ENCODE data around the gene SLC7A8. TPM values are rescaled to one million over a fixed set of nuclear protein-coding genes. Genes with fewer than 3 reads are reported as not detected.
"Not testable (repeated sequence)": the region's sequence is repeated elsewhere in the genome, so short reads cannot be mapped to it uniquely, and the experiment has no call there.

SLC7A8 gene
- total RNA-seq, 6 donors from 2014 or later, result 30.4 to 58.2 (median 42.0) TPM

DNA sequence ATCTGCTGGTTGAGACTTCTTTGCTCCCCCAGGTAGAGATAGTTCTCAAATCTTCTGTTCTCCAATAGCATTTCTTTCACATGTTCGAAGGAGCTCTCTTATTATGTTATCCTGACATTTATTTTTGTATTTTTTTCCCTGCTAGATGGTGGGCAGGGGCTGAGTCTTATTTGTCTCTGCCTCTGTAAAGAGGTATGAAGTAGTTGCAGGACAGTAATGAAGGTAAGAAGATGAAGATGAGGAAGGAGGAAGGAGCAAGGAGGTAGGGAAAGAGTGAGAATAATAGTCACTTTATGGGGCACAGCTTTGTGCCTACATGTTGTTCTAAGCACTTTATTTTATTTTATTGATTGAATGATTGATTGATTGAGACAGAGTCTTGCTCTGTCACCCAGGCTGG lies 73.7 kb downstream of the SLC7A8 start:
- DNase-seq (no peak), ATAC-seq (ENCODE audit: low FRiP score in 2 of 2) (no peak)
- Histone ChIP-seq H3K36me3 (no peaks in the 10 kb centered on the region), H3K4me1 (peaks cover 3 to 28% (median 21%) of the 10 kb centered on the region in 4 donors), H3K27ac (no peak overlapping the region), H3K4me3 (no peak overlapping the region), H3K9me3 (no peaks in the 10 kb centered on the region), H3K27me3 (no peaks in the 10 kb centered on the region)
- TF ChIP-seq POLR2AphosphoS5 (IDR thresholded peaks at IDR 0.05), result no peak
- no peak for TF ChIP-seq EP300 (IDR thresholded peaks at IDR 0.05)
- TF ChIP-seq, protein P1, sequence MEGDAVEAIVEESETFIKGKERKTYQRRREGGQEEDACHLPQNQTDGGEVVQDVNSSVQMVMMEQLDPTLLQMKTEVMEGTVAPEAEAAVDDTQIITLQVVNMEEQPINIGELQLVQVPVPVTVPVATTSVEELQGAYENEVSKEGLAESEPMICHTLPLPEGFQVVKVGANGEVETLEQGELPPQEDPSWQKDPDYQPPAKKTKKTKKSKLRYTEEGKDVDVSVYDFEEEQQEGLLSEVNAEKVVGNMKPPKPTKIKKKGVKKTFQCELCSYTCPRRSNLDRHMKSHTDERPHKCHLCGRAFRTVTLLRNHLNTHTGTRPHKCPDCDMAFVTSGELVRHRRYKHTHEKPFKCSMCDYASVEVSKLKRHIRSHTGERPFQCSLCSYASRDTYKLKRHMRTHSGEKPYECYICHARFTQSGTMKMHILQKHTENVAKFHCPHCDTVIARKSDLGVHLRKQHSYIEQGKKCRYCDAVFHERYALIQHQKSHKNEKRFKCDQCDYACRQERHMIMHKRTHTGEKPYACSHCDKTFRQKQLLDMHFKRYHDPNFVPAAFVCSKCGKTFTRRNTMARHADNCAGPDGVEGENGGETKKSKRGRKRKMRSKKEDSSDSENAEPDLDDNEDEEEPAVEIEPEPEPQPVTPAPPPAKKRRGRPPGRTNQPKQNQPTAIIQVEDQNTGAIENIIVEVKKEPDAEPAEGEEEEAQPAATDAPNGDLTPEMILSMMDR (IDR thresholded peaks at IDR 0.05), result no peak
- TF ChIP-seq POLR2A (IDR thresholded peaks at IDR 0.05), result no peak
- 92 to 96% methylated on average over 1 of the region's 1 CpG for WGBS, 2 donors

DNA sequence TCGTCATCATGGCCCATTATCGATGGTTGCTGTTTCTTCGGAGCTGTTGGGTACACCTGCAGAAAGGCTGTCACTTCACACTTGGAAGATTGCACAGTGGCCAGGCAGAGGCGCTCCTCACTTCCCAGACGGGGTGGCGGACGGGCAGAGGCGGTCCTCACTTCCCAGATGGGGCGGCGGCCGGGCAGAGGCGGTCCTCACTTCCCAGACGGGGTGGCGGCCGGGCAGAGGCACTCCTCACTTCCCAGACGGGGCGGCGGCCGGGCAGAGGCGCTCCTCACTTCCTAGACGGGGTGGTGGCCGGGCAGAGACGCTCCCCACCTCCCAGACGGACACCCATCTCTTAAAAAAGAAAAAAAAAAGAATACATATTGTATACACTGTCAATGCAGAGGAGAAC lies 75.3 kb downstream of the SLC7A8 start:
- peak in 1 of 2 donors; percentile 63 for DNase-seq
- 90 to 92% methylated on average over 24 of the region's 24 CpGs for WGBS, 2 donors
- not testable (repeated sequence) for H3K27me3 ChIP-seq

DNA sequence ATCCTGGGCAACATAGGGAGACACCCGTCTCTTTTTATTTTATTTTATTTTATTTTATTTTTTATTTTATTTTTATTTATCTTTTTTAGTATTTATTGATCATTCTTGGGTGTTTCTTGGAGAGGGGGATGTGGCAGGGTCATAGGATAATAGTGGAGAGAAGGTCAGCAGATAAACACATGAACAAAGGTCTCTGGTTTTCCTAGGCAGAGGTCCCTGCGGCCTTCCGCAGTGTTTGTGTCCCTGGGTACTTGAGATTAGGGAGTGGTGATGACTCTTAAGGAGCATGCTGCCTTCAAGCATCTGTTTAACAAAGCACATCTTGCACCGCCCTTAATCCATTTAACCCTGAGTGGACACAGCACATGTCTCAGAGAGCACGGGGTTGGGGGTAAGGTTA lies 75.8 kb downstream of the SLC7A8 start:
- not testable (repeated sequence) for H3K4me3 ChIP-seq; H3K36me3 ChIP-seq; ATAC-seq (ENCODE audit: low FRiP score in 2 of 2); DNase-seq; H3K27ac ChIP-seq; H3K27me3 ChIP-seq; H3K9me3 ChIP-seq
- peaks cover 0 to 14% (median 7%) of the 10 kb centered on the region in 4 donors for H3K4me1 ChIP-seq
- WGBS, 2 donors, result 78 to 95% methylated on average over 3 to 5 of the region's 5 CpGs

More for the DNA sequence above, 75.3 kb downstream of the SLC7A8 start:
- not testable (repeated sequence) for H3K9me3 ChIP-seq; H3K36me3 ChIP-seq; ATAC-seq (ENCODE audit: low FRiP score in 2 of 2); H3K27ac ChIP-seq; H3K4me3 ChIP-seq
- H3K4me1 ChIP-seq, result peaks cover 0 to 14% (median 7%) of the 10 kb centered on the region in 4 donors

DNA sequence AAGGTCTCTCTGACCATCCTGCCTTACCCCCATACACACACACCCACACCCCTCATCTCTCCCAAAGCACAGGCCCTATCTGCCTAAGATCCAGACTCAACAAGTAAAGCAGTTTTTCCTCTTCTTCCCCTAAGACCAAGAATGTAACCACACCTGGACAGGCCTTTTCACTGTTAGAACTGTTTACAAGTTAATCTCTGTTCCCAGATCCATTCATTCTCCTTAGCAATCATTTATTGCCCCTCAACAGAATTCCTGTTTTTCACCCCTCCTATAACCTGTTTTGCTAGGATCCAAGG lies 76.8 kb downstream of the SLC7A8 start:
- no peak for ATAC-seq (ENCODE audit: low FRiP score in 2 of 2)
- no peak overlapping the region for H3K4me3 ChIP-seq

DNA sequence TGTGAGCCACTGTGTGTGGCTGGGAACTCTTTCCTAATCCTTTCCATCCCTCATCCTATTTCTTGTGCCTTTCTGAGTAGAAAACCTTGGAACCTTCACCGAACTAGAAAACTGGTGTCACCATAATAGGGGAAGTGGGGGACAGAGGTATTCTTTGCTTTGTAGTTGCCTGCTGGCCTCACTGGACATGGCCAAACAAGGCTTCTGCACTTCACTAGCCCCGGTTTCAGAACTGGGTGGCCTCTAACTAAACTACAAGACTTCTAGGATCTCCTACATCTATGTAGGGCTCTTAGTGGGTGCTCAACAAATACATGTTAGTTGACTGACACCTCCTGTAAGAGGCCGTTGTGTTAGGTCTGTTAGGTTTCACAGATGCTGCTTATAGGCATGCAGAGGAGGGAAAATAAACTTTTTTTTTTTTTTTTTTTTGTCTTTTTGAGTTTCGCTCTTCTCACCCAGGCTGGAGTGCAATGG lies 78.1 kb downstream of the SLC7A8 start:
- ATAC-seq (ENCODE audit: low FRiP score in 2 of 2) (no peak), DNase-seq (no peak)
- Histone ChIP-seq H3K27ac (peak overlapping the region in 1 of 4 donors; percentile 5), H3K27me3 (no peaks in the 10 kb centered on the region), H3K4me1 (peaks cover 0 to 14% (median 7%) of the 10 kb centered on the region in 4 donors), H3K4me3 (no peak overlapping the region), H3K36me3 (no peaks in the 10 kb centered on the region), H3K9me3 (no peaks in the 10 kb centered on the region)
- TF ChIP-seq EP300 (IDR thresholded peaks at IDR 0.05), result no peak
- TF ChIP-seq, protein P1 (IDR thresholded peaks at IDR 0.05), result no peak
- WGBS, 2 donors, result 75 to 88% methylated on average over 4 of the region's 4 CpGs

More for the DNA sequence above, 76.8 kb downstream of the SLC7A8 start:
- H3K4me1 ChIP-seq, result peaks cover 0 to 14% (median 7%) of the 10 kb centered on the region in 4 donors
- H3K9me3 ChIP-seq, result no peaks in the 10 kb centered on the region
- H3K27me3 ChIP-seq, result no peaks in the 10 kb centered on the region
- H3K36me3 ChIP-seq, result no peaks in the 10 kb centered on the region
- TF ChIP-seq POLR2AphosphoS5 (IDR thresholded peaks at IDR 0.05), result no peak
- TF ChIP-seq, protein P1 (IDR thresholded peaks at IDR 0.05), result no peak
- TF ChIP-seq EP300 (IDR thresholded peaks at IDR 0.05), result no peak
- TF ChIP-seq POLR2A (IDR thresholded peaks at IDR 0.05), result no peak
- H3K27ac ChIP-seq, result peak overlapping the region in 1 of 4 donors; percentile 5
- no peak for DNase-seq

DNA sequence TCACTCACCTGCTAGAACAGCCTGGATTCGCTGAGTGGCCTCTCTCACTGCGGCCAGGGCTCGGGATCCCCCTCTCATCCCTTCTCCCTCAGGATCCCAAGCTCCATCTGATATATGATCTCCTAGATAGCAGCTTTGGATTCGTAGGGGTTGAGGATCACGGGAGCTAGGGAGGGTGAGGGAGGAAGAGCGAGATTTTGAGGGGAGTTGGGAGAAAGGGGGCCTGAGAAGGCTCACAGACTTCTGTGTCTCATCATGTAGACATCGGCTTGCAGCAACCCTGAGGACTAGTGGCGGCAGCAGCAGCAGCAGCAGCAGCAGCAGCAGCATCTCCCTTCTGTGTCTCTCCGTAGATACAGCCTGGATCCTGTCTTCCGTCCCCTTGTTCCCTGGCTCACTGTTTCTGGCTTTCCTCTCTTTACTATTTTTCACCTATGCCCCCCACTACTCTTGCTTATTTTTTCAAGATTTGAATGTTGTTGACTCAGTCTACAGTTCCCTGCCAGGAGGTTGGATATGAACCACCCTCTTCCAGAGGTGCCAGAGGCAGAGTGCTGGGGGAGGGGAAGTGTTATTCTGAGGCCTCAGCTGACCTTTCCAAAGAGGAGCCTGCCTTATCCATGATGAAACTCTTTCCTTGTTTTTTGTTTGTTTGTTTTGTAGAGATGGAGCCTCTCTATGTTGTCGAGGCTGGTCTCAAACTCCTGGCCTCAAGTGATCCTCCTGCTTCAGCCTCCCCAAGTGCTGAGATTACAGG lies 78.7 kb downstream of the SLC7A8 start, which contains the start of gene CIROP:
Gene CIROP (minus strand): TSS at position 399 of the 757 bp plus-strand sequence. CDS start 69 bp downstream, at position 330.
- Histone ChIP-seq H3K27ac (peak within 1 kb of the TSS in 1 of 4 donors; percentile 5), H3K36me3 (no peaks in the 10 kb centered on the region), H3K4me1 (peaks cover 0 to 16% (median 7%) of the 10 kb centered on the region in 4 donors), H3K9me3 (no peaks in the 10 kb centered on the region), H3K4me3 (no peak within 1 kb of the TSS), H3K27me3 (no peaks in the 10 kb centered on the region)
- TF ChIP-seq EP300 (IDR thresholded peaks at IDR 0.05) (no peak), POLR2AphosphoS5 (IDR thresholded peaks at IDR 0.05) (no peak), POLR2A (IDR thresholded peaks at IDR 0.05) (no peak)
- TF ChIP-seq, protein P1 (IDR thresholded peaks at IDR 0.05), result no peak
- DNase-seq (no peak), ATAC-seq (ENCODE audit: low FRiP score in 2 of 2) (no peak)
- 72 to 76% methylated on average over 11 of the region's 11 CpGs for WGBS, 2 donors
